NCI-H510A (cell line): ENCODE measurements around the gene OGDHL.
"Not testable (repeated sequence)": the region's sequence is repeated elsewhere in the genome, so short reads cannot be mapped to it uniquely, and the experiment has no call there.

Experiments
- DNase-seq: peaks from one replicate; lab custom pipeline; 2025; lab: John Stamatoyannopoulos, UW

Gene OGDHL

GRCh38 chr10:49761789-49762565 lies at the start of gene OGDHL:
Gene OGDHL, minus strand, starts transcription at chr10:49762323. Its CDS starts 3,731 bp downstream, at chr10:49758592.
- DNase-seq: peak; percentile 10

- no peak for DNase-seq
Observed at GRCh38 chr10:49803988-49804387, 41.9 kb upstream of the OGDHL start.

GRCh38 chr10:49798275-49798674 lies 36.2 kb upstream of the OGDHL start:
- DNase-seq: no peak

- DNase-seq: no peak
Observed at GRCh38 chr10:49791100-49791499, 29.0 kb upstream of the OGDHL start.

GRCh38 chr10:49784681-49785080 lies 22.6 kb upstream of the OGDHL start:
- no peak for DNase-seq

GRCh38 chr10:49783645-49784044 lies 21.5 kb upstream of the OGDHL start:
- DNase-seq: no peak

- no peak for DNase-seq
Observed at GRCh38 chr10:49781247-49781646, 19.1 kb upstream of the OGDHL start.

GRCh38 chr10:49778197-49778596 lies 16.1 kb upstream of the OGDHL start:
- DNase-seq: no peak

- no peak for DNase-seq
Observed at GRCh38 chr10:49776851-49777250, 14.7 kb upstream of the OGDHL start.

GRCh38 chr10:49775014-49775413 lies 12.9 kb upstream of the OGDHL start:
- no peak for DNase-seq

GRCh38 chr10:49772944-49773343 lies 10.8 kb upstream of the OGDHL start:
- DNase-seq: not testable (repeated sequence)

- DNase-seq: not testable (repeated sequence)
Observed at GRCh38 chr10:49771046-49771445, 8.9 kb upstream of the OGDHL start.

GRCh38 chr10:49769692-49770091 lies 7.6 kb upstream of the OGDHL start:
- DNase-seq: no peak

- no peak for DNase-seq
Observed at GRCh38 chr10:49768731-49769130, 6.6 kb upstream of the OGDHL start.

- no peak for DNase-seq
Observed at GRCh38 chr10:49768329-49768728, 6.2 kb upstream of the OGDHL start.

- DNase-seq: no peak
Observed at GRCh38 chr10:49767752-49768151, 5.6 kb upstream of the OGDHL start.

GRCh38 chr10:49766484-49766883 lies 4.4 kb upstream of the OGDHL start:
- no peak for DNase-seq

- DNase-seq: no peak
Observed at GRCh38 chr10:49762566-49762877, 399 bp upstream of the OGDHL start.

- no peak for DNase-seq
Observed at GRCh38 chr10:49761201-49761788, 828 bp downstream of the OGDHL start.

GRCh38 chr10:49760789-49761188 lies 1.3 kb downstream of the OGDHL start:
- no peak for DNase-seq

- no peak for DNase-seq
Observed at GRCh38 chr10:49759787-49760551, 2.2 kb downstream of the OGDHL start.

GRCh38 chr10:49758249-49758930 lies 3.7 kb downstream of the OGDHL start:
- no peak for DNase-seq

- no peak for DNase-seq
Observed at GRCh38 chr10:49756641-49757040, 5.5 kb downstream of the OGDHL start.
